Measurements from ENCODE around the gene PTPRN2. TPM values are rescaled to one million over a fixed set of nuclear protein-coding genes. Genes with fewer than 3 reads are reported as not detected.
"Not testable (repeated sequence)": the region's sequence is repeated elsewhere in the genome, so short reads cannot be mapped to it uniquely, and the experiment has no call there.

Gene PTPRN2
- total RNA-seq, 1 donor from 2014 or later: 0.33 TPM

DNA sequence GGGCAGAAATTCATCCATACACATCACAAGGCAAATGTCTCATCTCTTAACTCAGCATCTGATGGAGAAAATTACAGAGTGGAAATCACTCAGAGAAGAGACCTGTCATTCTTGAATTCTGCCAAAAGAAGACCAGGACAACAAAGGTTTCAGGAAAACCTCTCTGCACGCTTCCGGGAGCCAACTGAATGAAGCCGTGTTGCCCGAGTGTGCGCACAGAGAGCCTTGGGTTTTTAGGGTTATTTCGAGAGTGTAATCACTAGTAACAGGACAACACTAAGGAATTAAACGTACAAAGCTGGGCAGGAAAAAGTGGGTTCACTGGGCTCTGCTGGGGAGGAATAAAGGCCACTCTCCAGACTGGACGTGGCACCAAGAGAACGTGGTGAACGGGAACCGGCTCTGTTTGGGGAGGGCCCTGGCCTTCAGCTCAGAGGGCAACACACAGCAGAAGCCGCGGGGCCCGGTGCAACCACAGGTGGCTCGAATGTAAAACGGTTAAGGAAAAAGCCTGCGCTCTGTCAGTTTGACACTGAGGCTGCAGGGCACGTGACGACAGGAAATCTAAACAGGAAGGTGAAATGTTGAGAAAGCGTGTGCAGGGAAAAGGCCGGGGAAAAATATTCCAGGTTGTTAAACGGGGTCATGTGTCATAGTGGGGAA is 919.3 kb downstream of the PTPRN2 start:
- ATAC-seq (no peak), DNase-seq (ENCODE audit: low spot score) (no peak)

- ATAC-seq: no peak
- no peak for DNase-seq (ENCODE audit: low spot score)
Observed at GRCh38 chr7:157667731-157668130, 919.9 kb downstream of the PTPRN2 start.

- ATAC-seq: no peak
- no peak for DNase-seq (ENCODE audit: low spot score)
Observed at GRCh38 chr7:157667261-157667660, 920.4 kb downstream of the PTPRN2 start.

GRCh38 chr7:157666530-157667040 is 921.0 kb downstream of the PTPRN2 start:
- ATAC-seq: no peak

DNA sequence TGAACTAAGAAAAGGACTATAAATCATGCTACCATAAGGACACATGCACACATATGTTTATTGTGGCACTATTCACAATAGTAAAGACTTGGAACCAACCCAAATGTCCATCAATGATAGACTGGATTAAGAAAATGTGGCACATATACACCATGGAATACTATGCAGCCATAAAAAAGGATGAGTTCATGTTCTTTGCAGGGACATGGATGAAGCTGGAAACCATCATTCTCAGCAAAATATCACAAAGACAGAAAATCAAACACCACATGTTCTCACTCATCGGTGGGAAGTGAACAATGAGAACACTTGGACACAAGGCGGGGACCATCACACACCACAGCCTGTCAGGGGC is 922.0 kb downstream of the PTPRN2 start:
- ATAC-seq; DNase-seq (ENCODE audit: low spot score): not testable (repeated sequence)

More at GRCh38 chr7:157666530-157667040, 921.0 kb downstream of the PTPRN2 start:
- no peak for DNase-seq (ENCODE audit: low spot score)

GRCh38 chr7:157664871-157665633 is 922.6 kb downstream of the PTPRN2 start:
- DNase-seq (ENCODE audit: low spot score) (no peak), ATAC-seq (no peak)

DNA sequence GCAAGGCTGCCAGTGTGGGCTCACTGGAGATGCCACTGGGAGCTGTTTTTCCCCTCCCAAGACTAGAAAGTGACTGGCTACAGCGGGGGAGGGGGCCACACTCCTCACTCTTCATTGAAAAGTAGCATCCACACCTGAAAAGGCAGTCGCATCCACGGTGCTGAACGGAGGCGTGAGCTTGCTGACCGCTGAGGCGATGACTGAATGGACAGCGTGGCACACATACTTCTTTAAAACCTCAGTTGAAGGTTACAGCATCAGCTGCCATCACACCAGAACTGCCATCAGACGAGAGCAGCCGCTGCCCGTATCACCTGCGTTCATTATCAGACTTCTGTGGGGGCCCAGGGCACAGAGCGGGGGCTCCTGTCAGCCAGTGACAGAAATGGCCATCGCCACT is 923.6 kb downstream of the PTPRN2 start:
- ATAC-seq: no peak
- DNase-seq (ENCODE audit: low spot score): no peak

- DNase-seq (ENCODE audit: low spot score): no peak
- ATAC-seq: no peak
Observed at GRCh38 chr7:157662981-157663716, 924.5 kb downstream of the PTPRN2 start.

- ATAC-seq: no peak
- no peak for DNase-seq (ENCODE audit: low spot score)
Observed at GRCh38 chr7:157662110-157662791, 925.4 kb downstream of the PTPRN2 start.

DNA sequence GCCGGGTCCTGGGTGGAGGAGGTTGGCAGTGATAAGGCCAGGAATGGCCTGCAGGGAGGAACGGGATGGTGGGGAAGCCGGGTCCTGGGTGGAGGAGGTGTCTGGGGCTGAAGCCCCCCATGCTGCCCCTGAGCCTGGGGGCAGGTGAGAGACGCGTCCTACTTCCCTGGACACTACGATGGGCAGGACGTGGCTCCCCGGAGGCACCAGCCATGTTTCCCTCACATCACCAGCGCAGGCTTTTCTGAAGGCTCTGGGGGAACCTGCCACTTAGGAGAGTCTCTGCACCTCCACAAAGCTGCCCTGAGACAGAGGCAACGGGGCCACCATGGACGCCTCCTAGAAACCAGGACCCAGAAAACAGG is 926.0 kb downstream of the PTPRN2 start:
- no peak for ATAC-seq
- no peak for DNase-seq (ENCODE audit: low spot score)

DNA sequence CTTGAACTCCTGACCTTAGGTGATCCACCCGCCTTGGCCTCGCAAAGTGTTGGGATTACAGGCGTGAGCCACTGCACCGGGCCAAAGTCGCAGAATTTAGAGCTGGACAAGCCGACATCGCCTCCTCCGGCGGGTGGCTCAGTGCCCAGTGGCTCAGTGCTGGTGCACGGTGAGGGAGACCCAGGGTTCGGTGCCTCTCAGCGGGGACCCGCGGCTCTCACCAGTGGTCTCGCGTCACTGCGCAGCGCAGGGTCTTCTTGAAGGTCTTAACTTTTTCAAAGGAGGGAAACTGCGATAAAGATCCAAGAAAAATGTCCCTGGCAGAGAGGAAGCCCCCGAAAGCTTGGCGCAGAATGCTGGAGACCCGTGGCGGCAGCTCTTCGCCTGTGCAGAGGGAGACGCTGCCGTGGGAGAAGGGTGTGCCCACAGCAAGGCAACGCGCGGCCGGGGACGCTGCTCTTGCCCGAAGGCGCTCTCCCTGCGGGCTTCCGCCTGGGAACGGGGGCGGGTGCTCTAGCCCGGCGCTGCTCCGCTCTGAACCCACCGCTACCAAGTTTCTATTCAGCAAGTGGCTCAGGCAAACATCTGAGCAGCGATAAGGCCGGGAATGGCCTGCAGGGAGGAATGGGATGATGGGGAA is 926.5 kb downstream of the PTPRN2 start:
- no peak for DNase-seq (ENCODE audit: low spot score)
- no peak for ATAC-seq

- ATAC-seq (no peak), DNase-seq (ENCODE audit: low spot score) (no peak)
Observed at GRCh38 chr7:157658851-157659412, 928.7 kb downstream of the PTPRN2 start.

DNA sequence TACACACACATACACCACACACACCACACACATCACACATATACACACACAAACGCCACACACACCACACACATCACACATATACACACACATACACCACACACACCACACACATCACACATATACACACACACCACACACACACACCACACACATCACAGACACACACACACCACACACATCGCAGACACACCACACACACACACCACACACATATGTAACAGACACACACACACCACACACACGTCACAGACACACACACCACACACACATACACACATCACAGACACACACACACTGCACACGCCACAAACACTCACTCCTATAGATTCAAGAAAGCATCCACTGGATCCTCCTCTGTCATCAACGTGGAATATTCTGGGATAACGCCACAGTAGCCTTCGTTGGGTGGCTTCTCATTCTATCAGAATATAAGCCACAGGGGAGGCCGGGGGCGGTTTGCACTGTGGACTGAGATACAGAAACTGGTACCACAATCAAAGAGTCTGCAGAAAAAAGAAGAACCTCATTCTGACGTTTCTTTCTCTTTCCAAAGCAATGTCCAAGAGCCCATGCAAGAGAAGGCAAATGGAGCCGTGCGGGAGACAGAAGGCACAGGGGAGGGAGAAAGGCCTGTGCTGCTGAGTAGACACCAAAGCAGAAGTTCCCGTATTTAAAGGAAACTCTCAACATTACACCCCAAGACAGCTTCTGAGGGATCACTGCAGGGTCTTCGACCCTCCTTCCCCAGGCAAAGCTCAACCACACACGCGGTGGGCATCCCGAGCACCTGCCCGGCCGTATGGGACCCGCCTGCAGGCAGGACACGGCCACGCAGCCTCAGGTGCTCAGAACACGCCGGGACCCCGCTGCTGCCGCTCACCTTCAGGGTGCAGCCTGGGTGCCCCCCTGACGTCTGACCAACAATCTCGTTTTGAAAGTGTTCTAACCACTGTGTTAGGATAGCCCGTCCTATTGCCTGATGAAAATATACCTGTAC is 929.6 kb downstream of the PTPRN2 start:
- no peak for DNase-seq (ENCODE audit: low spot score)
- ATAC-seq: no peak

GRCh38 chr7:157656195-157656769 is 931.3 kb downstream of the PTPRN2 start:
- ATAC-seq: no peak
- DNase-seq (ENCODE audit: low spot score): peak; percentile 36

DNA sequence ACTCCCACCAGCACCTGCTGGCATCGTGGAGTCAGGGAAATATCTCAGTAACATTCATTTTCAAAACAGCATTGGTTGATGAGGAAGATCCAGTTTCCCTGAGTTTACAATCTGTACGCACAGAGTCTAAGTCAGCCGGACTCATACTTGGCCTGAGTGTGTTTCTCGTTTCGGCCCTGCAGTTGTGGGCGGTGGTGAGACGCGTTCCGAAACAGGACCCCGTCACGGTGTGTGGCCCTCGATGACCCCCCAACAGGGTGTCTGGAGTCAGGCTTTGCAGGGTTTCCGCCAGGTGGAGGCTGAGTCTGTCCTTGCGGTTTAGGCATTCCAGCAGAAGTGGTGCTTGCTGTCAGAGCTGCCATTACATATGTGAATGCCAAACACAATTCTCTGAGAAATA is 933.3 kb downstream of the PTPRN2 start:
- DNase-seq (ENCODE audit: low spot score) (peak; percentile 28), ATAC-seq (no peak)

GRCh38 chr7:157653827-157654207 is 933.8 kb downstream of the PTPRN2 start:
- no peak for ATAC-seq
- no peak for DNase-seq (ENCODE audit: low spot score)

DNA sequence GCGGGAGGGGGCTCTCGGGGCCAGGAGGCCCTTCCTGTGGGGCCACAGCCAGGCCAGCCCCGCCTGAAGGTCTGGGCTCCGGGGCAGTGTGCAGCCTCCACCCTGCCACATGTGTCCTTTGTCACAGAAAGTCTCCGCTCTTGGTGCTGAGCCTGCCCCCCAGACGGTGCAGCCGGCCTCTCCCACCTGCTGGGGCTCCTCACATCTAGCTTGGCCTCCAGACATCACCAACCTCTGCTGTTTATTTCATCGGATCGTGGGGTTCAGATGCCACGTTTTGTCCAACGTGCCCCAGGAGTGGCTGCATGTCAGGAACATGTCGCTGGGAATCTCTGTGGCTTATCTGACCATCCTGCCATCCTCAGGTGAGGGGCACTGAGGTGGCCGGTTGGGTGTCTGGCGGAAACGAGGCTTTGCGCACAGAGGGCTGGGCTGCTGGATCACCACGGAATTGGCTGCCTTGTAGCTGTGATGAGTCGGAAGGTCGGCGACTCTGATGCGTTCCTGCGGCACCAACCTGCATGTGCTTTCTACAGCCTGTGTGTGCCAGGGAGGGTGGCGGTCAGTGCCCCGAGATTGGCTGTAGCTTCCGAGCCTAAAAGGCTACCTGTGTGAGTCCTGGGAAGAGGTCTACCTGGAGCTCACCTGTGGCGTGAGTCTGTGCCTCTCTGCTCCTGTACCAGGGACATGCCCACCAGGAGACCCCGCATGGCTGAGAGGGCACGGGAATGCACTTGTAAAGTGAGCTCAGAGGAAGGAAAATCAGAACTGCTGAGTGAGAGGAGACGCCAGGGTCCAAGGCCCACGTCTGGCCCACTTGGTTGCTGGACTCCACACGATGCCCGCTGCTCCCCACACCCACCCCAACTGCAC is 934.4 kb downstream of the PTPRN2 start:
- ATAC-seq: no peak
- DNase-seq (ENCODE audit: low spot score): peak; percentile 33
